Suppressor macrophage treated with lipopolysaccharide for 1 hour (primary cell): ENCODE results near the gene TBL1Y.
"Not testable (repeated sequence)": the region's sequence is repeated elsewhere in the genome, so short reads cannot be mapped to it uniquely, and the experiment has no call there.

Experiments used
- DNase-seq, 3 donors: peaks; one replicate each; pipeline ENCODE4 v3.0.0-alpha.2; 2020 to 2022

Gene TBL1Y

GRCh38 chrY:6910372-6911252 is at the start of gene TBL1Y:
Gene TBL1Y, plus strand, starts transcription at chrY:6910697. Its CDS starts 114,388 bp downstream, at chrY:7025085.
- DNase-seq: peak in 1 of 3 donors; percentile 0

- no peak for DNase-seq
These were observed 16.0 kb upstream of the TBL1Y start for GRCh38 chrY:6894496-6894895.

DNA sequence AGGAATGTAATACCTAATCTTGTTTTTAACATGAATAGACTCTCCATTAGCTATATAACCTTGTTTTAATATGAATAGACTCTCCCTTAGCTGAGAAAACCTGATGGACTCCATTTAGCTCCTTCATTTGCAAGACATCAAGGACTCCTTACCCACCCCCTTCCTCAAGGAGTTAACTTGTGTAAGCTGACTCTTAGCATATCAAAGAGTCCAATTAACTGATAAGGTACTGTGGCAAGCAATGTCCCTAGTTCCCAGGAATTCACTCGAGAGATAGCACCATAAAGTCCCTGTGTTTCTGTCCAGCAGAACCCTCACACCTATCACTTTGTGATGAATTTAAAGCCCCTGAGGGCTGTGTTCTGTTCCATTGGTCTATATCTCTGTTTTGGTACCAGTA is 15.3 kb upstream of the TBL1Y start:
- no peak for DNase-seq

DNA sequence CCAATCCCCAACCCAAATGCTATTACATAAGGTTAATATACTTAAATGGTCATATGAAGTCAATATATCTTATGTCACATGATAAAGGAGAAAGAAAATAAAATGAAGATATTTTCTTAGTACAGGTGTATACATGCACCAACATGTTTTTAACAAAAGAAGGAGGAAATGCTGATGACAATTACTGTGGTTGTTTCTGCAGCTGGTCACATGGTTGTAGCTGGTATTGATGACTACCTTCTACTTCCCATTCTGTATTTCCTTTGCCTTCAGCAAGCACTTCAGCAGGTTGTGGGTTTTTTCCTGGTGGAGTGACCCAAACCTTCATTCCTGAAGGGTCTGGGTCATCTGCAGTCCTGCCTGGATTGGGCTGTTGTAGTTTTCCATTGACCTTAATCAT is 8.4 kb upstream of the TBL1Y start:
- DNase-seq: not testable (repeated sequence)

DNA sequence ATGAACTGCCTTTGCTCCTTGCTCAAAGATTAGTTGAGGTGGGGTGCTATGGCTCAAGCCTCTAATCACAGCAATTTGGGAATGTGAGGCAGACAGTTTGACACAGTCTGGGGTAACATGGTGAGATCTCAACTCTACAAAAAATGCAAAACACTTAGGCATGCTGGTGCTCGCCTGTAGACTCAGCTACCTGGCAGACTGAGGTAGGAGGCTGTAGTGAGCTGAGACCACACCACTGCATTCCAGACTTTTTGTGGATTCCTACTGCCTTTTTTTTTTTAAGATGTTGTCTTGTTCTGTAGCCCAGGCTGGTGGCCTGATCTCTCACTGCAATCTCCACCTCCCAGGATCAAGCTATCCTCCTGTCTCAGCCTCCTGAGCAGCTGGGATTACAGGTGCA is 2.9 kb upstream of the TBL1Y start:
- DNase-seq: no peak

GRCh38 chrY:6908021-6908420 is 2.5 kb upstream of the TBL1Y start:
- DNase-seq: not testable (repeated sequence)

- DNase-seq: no peak
These were observed 1.4 kb upstream of the TBL1Y start for GRCh38 chrY:6909118-6909521.

- no peak for DNase-seq
These were observed 641 bp upstream of the TBL1Y start for GRCh38 chrY:6909856-6910255.

DNA sequence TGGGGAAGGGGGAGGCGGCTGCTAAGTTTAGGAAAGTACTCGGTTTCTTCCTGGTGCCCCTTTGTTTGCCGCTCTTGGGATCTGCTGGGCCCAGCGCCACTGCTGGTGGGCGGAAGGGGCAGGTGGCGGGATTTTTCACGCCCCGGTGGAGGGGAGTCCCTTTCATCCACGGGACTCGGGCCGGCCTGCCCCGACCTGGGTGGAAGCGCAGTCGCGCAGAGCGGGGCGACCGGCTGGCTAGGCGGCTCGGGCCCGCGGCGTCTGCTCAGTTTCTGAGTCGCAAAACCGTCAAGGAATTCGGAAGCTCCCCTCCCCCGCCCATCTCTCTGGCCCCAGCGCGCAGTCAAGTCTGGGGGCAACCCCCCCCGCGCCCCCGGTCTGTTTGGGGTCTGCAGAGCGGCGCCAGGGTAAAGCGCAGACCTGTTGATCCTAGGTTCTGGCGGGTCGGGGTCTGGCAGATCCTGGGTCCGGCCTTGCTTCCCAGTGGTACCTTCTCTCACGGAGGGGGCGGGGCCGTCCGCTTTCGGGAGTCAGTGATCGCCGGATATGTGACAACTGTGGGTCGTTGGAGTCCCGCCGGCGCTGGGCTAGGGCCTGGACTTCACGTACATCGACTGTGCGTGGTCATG is 870 bp downstream of the TBL1Y start, which contains the start of gene AMELY:
Gene AMELY, minus strand, starts transcription at position 500 of the 629 bp plus-strand sequence. CDS start 39,144 bp downstream, outside the sequence.
- DNase-seq: no peak

GRCh38 chrY:6913362-6913761 is 2.9 kb downstream of the TBL1Y start:
- DNase-seq: no peak

DNA sequence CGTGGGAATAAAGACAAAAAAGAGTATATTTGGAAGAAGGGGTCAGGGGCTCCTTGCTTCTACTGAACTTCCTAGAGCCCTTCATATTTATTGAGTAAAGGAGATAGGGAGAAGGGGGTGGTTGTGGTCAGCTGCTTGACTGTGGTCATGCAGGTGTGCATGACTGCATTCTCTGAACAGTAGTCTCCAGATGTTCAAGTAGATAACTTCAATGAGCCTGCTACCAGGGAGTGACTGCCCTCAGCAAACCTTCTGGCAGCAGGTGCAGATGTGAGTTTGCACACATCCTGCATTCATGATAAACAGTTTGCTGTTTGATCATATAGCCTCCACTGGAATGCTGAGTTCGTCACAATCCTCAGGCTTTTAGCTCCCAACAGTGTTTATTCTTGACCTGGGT is 10.6 kb downstream of the TBL1Y start:
- no peak for DNase-seq

DNA sequence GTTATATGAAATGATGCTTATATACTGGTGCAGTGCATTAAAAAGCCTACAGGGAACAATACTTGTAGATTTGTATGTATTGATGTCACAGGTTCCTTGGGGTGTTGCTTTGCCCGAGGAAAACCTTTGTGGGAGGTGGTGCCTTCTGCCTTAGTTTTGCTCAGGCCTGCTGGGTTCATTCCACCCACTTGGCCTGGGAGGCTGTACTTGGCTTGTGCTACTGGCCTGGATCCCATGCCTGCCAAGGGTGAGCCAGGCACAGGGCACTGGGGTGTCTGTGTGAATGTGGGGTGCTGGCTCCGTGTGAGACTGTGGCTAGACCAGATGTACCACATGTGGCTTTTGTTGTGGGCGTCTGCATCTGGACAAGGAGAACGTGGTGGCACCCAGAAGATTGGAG is 17.8 kb downstream of the TBL1Y start:
- no peak for DNase-seq

DNA sequence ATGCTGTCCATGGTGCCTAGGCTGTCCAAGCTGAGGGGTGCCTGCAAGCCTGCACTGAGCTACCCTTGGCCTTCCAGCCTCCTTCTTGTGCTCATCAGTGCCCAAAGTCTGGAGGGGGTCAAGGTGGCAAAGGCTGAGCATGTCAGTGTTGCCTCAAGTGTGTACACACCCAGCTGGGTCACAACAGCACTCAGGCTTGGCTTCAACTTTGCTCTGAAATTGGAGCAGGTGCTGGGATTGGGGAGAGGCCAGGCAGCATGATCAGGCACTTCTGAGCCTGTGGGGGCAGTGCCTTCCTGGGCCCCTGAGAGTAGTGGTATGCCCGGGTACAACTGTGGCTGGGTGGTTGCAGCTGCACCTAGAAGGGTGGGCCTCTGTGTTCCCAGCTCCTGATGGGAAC is 18.7 kb downstream of the TBL1Y start:
- no peak for DNase-seq

- DNase-seq: no peak
These were observed 21.4 kb downstream of the TBL1Y start for GRCh38 chrY:6931779-6932396.

- no peak for DNase-seq
These were observed 25.0 kb downstream of the TBL1Y start for GRCh38 chrY:6935497-6935896.

GRCh38 chrY:6947695-6948094 is 37.2 kb downstream of the TBL1Y start:
- DNase-seq: no peak

DNA sequence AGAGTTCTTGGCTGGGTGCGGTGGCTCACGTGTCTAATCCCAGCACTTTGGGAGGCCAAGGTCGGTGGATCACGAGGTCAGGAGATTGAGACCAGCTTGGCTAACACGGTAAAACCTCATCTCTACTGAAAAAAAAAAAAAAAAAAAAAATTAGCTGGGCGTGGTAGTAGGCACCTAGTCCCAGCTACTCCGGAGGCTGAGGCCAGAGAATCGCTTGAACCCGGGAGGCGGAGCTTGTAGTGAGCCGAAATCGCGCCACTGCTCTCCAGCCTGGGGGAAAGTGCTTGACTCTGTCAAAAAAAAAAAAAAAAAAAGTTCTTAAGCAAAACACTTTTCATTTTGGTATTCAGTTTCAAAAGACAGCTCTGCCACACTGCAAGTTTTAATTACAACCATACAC is 37.9 kb downstream of the TBL1Y start:
- no peak for DNase-seq

- DNase-seq: no peak
These were observed 39.5 kb downstream of the TBL1Y start for GRCh38 chrY:6949947-6950346.

DNA sequence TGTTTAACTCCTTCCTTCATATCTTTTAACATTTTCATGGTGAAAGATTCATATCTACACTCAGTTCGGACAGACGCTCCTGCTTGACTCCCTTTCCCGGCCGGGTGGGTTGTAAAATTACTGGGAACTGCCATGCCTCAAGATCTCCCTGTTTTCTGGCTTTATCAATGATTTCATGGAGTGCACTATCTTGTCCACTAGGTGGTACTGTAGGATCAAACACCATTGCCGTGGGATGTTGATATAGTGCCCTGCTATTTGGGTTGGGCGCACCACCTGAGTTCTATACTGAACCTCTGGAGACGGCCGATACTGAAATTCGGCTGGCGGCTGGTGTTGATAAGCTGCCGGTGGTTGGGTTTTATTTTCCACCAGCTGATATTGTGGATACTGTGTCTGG is 54.2 kb downstream of the TBL1Y start:
- DNase-seq: peak; percentile 25 to 57 (median 47)

GRCh38 chrY:6966521-6966920 is 56.0 kb downstream of the TBL1Y start:
- no peak for DNase-seq

DNA sequence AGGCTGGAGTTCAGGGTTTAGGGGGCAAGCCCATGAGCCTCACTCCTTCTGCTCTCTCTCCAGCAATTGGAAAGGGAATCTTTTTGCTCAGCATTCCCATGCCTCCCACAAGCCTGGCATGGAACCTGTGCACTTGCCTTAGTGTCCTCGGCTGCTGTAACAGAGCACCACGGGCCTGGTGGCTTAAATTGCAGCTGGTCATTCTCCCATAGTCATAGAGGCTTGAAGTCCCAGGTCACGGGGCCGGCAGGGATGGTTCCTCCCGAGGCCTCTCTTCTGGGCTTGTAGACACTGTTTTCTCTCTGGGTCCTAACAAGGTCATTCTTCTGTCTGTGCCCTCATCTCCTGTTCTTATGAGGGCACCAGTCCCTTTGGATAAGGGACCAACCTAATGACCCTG is 57.2 kb downstream of the TBL1Y start:
- DNase-seq: no peak

DNA sequence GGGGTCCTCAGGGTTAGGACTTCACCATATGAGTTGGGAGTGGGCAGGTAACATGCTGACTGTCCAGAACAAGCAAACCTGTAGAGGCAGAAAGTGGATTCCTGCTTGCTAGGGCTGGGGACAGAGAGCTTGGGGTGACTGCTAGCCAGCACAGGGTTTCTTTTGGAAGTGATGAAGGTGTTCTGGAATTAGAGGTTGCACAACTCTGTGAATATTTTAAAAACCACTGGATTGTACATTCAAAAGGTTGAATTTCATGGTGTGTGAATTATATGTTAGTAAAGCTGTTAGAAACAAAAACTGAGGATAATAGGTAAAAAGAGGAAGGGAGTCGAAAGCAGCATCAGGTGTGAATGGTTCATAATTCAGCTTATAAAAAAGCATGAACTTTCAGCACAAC is 57.7 kb downstream of the TBL1Y start:
- no peak for DNase-seq

- no peak for DNase-seq
These were observed 61.9 kb downstream of the TBL1Y start for GRCh38 chrY:6972271-6972887.
